Tibial nerve (tissue), 4 donors: ENCODE results near the gene ADCY10. TPM values are rescaled to one million over a fixed set of nuclear protein-coding genes. Genes with fewer than 3 reads are reported as not detected.

Source experiments
- DNase-seq, 2 donors: peaks; one replicate each; pipeline ENCODE4 v3.0.0-alpha.2; 2019; ENCODE audit warnings: low spot score in 2 of 2
- H3K27ac ChIP-seq, 4 donors: fragments of 200-600 bp; sonication (generic) in 3 of 4; one replicate each; pipeline ENCODE4 v1.5.1; 2017 to 2019; ENCODE audit warnings: mild to moderate bottlenecking in 1 of 4
- H3K27me3 ChIP-seq, 2 donors: fragments of 200-600 bp; sonication (generic) in 1 of 2; one replicate each; pipeline versions ENCODE4 v1.5.1 to v1.6.0; 2017 to 2019
- H3K36me3 ChIP-seq, 3 donors: fragments of 200-600 bp; sonication (generic); one replicate each; pipeline ENCODE4 v1.5.1; 2018 to 2019
- H3K4me1 ChIP-seq, 4 donors: fragments of 200-600 bp; sonication (generic) in 3 of 4; one replicate each; pipeline ENCODE4 v1.5.1; 2017 to 2019
- H3K4me3 ChIP-seq, 4 donors: fragments of 200-600 bp; sonication (generic) in 3 of 4; one replicate each; pipeline ENCODE4 v1.5.1; 2017 to 2019; ENCODE audit warnings: mild to moderate bottlenecking in 1 of 4, moderate library complexity in 1 of 4
- H3K9me3 ChIP-seq, 4 donors: fragments of 200-600 bp; sonication (generic) in 3 of 4; one replicate each; pipeline ENCODE4 v1.5.1; 2017 to 2019
- EP300 ChIP-seq, 2 donors: sonication (generic); formaldehyde crosslinking; IDR thresholded peaks; one replicate each; pipeline ENCODE4 v1.6.1; 2017; ENCODE audit warnings: antibody characterized with exemption in 2 of 2, mild to moderate bottlenecking in 1 of 2
- POLR2A ChIP-seq, 2 donors: fragments of 450-650 bp; IDR thresholded peaks; one replicate each; pipeline ENCODE4 v1.6.1; 2017; ENCODE audit warnings: antibody characterized with exemption in 2 of 2, mild to moderate bottlenecking in 2 of 2, moderate library complexity in 2 of 2
- WGBS, 2 donors: methylation state at CpG; one replicate each; pipeline ENCODE4 v1.1.5; 2018; 5-methylcytosine and 5-hydroxymethylcytosine counted together
- total RNA-seq, 4 donors: library from RNA; depleted of rRNA; stranded (reverse); fragments of >200 nt; gene quantifications; one replicate each; pipeline ENCODE4 v1.1.0, GENCODE V29; 2016
- TF ChIP-seq, protein P1 (sequence below), 5 experiments: fragments of 200-600 bp in 3 of 5; fragments of 450-650 bp in 2 of 5; sonication (generic) in 3 of 5; IDR thresholded peaks; one replicate each; pipeline ENCODE4 v1.5.1; 2016 to 2019; ENCODE audit warnings: antibody characterized with exemption in 5 of 5, mild to moderate bottlenecking in 3 of 5, moderate library complexity in 2 of 5

Gene ADCY10
- total RNA-seq, 4 donors from 2014 or later = not detected

- H3K9me3 ChIP-seq = no peaks in the 10 kb centered on the region
- peak overlapping the region in 2 of 4 donors; percentile 1 to 11 for H3K27ac ChIP-seq
- H3K4me1 ChIP-seq = peaks cover 0 to 33% (median 0%) of the 10 kb centered on the region in 4 donors
- peak; percentile 40 to 76 for DNase-seq
- no peaks in the 10 kb centered on the region for H3K27me3 ChIP-seq
- TF ChIP-seq EP300 (IDR thresholded peaks at IDR 0.05) = peak in 1 of 2 donors; percentile 85
- no peak for TF ChIP-seq POLR2A (IDR thresholded peaks at IDR 0.05)
- TF ChIP-seq, protein P1, sequence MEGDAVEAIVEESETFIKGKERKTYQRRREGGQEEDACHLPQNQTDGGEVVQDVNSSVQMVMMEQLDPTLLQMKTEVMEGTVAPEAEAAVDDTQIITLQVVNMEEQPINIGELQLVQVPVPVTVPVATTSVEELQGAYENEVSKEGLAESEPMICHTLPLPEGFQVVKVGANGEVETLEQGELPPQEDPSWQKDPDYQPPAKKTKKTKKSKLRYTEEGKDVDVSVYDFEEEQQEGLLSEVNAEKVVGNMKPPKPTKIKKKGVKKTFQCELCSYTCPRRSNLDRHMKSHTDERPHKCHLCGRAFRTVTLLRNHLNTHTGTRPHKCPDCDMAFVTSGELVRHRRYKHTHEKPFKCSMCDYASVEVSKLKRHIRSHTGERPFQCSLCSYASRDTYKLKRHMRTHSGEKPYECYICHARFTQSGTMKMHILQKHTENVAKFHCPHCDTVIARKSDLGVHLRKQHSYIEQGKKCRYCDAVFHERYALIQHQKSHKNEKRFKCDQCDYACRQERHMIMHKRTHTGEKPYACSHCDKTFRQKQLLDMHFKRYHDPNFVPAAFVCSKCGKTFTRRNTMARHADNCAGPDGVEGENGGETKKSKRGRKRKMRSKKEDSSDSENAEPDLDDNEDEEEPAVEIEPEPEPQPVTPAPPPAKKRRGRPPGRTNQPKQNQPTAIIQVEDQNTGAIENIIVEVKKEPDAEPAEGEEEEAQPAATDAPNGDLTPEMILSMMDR (IDR thresholded peaks at IDR 0.05) = no peak
- peaks cover 0 to 41% (median 0%) of the 10 kb centered on the region in 3 donors for H3K36me3 ChIP-seq
- WGBS, 2 donors = 56 to 72% methylated on average over 5 of the region's 5 CpGs
- no peak overlapping the region for H3K4me3 ChIP-seq
Observed at GRCh38 chr1:167791281-167792187, 122.4 kb downstream of the ADCY10 start.

- Histone ChIP-seq H3K36me3 (peaks cover 0 to 43% (median 0%) of the 10 kb centered on the region in 3 donors), H3K4me1 (peaks cover 0 to 19% (median 0%) of the 10 kb centered on the region in 4 donors), H3K4me3 (no peak overlapping the region), H3K27me3 (no peaks in the 10 kb centered on the region), H3K9me3 (no peaks in the 10 kb centered on the region), H3K27ac (peak overlapping the region in 1 of 4 donors; percentile 20)
- TF ChIP-seq, protein P1 (IDR thresholded peaks at IDR 0.05) = no peak
- no peak for TF ChIP-seq POLR2A (IDR thresholded peaks at IDR 0.05)
- no peak for TF ChIP-seq EP300 (IDR thresholded peaks at IDR 0.05)
- no peak for DNase-seq
- 88 to 90% methylated on average over 5 of the region's 5 CpGs for WGBS, 2 donors
Observed at GRCh38 chr1:167790117-167790516, 123.8 kb downstream of the ADCY10 start.

DNA sequence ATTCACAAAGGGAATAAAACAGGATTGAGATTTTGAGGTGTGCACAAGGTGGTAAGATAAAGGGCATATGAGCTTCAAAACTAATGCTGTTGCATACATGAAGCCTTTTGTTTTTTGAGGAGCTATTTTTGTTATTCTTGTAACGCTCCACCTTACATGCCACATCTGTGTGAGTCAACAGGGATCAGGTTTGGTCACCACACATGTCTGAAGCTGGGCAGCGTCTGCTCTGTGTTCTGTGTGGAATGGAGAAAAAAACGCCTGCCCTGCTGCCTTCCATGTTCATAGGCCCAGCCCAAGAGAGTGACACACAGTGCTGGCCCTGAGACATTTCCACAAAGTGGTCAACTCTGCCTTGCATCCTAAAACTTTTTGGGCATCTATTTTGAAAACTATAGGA is 124.4 kb downstream of the ADCY10 start:
- no peaks in the 10 kb centered on the region for H3K9me3 ChIP-seq
- no peaks in the 10 kb centered on the region for H3K27me3 ChIP-seq
- no peak for TF ChIP-seq EP300 (IDR thresholded peaks at IDR 0.05)
- TF ChIP-seq, protein P1 (IDR thresholded peaks at IDR 0.05) = no peak
- no peak for TF ChIP-seq POLR2A (IDR thresholded peaks at IDR 0.05)
- peaks cover 0 to 43% (median 0%) of the 10 kb centered on the region in 3 donors for H3K36me3 ChIP-seq
- no peak overlapping the region for H3K27ac ChIP-seq
- no peak overlapping the region for H3K4me3 ChIP-seq
- H3K4me1 ChIP-seq = peaks cover 0 to 16% (median 0%) of the 10 kb centered on the region in 4 donors
- no peak for DNase-seq
- 84 to 86% methylated on average over 3 of the region's 3 CpGs for WGBS, 2 donors

DNA sequence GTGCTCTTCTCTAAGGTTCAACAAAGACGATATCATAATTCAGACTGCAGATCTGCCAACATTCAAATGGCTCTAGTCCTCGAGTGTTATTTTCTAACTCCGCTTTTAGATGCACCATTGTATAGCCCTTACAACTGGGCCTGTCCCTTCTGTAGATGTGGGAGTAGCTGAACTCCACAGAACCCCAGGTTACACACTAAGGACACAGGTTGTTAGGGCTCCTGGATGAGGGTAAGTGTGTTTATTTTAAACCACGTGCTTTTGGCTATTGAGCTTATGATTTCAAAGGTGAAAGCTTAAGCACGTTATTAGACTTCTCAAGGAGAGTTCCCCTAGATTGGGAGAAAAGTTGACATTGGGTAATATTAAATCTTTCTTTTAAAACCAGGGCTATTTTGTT is 127.4 kb downstream of the ADCY10 start:
- 94 to 96% methylated on average over 5 of the region's 5 CpGs for WGBS, 2 donors

More for the DNA sequence above, 127.4 kb downstream of the ADCY10 start:
- DNase-seq = no peak
- peaks cover 0 to 7% (median 0%) of the 10 kb centered on the region in 4 donors for H3K4me1 ChIP-seq
- peaks cover 0 to 43% (median 0%) of the 10 kb centered on the region in 3 donors for H3K36me3 ChIP-seq
- TF ChIP-seq, protein P1 (IDR thresholded peaks at IDR 0.05) = no peak
- TF ChIP-seq EP300 (IDR thresholded peaks at IDR 0.05) = no peak
- TF ChIP-seq POLR2A (IDR thresholded peaks at IDR 0.05) = no peak
- no peaks in the 10 kb centered on the region for H3K27me3 ChIP-seq
- no peaks in the 10 kb centered on the region for H3K9me3 ChIP-seq
- no peak overlapping the region for H3K4me3 ChIP-seq
- no peak overlapping the region for H3K27ac ChIP-seq
